Fibroblast of the aortic adventitia (primary cell): ENCODE data around the gene IMPA2. TPM values are rescaled to one million over a fixed set of nuclear protein-coding genes. Genes with fewer than 3 reads are reported as not detected.

Experiments used
- DNase-seq: peaks from one replicate; pipeline ENCODE4 v3.0.0-alpha.2; 2010; ENCODE audit warnings: low read depth
- H3K4me3 ChIP-seq: 2 replicates; pipeline ENCODE4 v1.5.1; 2011; ENCODE audit warnings: low read depth, mild to moderate bottlenecking, control low read depth, low read length, moderate library complexity
- CTCF ChIP-seq: IDR thresholded peaks from 2 replicates; pipeline ENCODE4 v1.5.1; 2011; ENCODE audit warnings: mild to moderate bottlenecking, low read length, control low read depth, inconsistent platforms; ENCODE audit not compliant: insufficient read depth
- total RNA-seq: library from RNA; depleted of rRNA; stranded (reverse); fragments of >200 nt; gene quantifications from 2 replicates; pipeline ENCODE4 v1.2.3, GENCODE V29; 2012; ENCODE audit warnings: low replicate concordance

IMPA2 gene
- total RNA-seq, 1 donor = 14.1 TPM

GRCh38 chr18:11989966-11990380 is 8.7 kb downstream of the IMPA2 start:
- TF ChIP-seq CTCF = no peak
- H3K4me3 ChIP-seq = no peak overlapping the region
- no peak for DNase-seq

- no peak for DNase-seq
- H3K4me3 ChIP-seq = no peak overlapping the region
- no peak for TF ChIP-seq CTCF
These were observed 9.2 kb downstream of the IMPA2 start for GRCh38 chr18:11990539-11990938.

GRCh38 chr18:11991021-11991795 is 9.9 kb downstream of the IMPA2 start:
- no peak for DNase-seq
- H3K4me3 ChIP-seq = no peak overlapping the region
- TF ChIP-seq CTCF = no peak

- H3K4me3 ChIP-seq = no peak overlapping the region
- DNase-seq = no peak
- no peak for TF ChIP-seq CTCF
These were observed 10.9 kb downstream of the IMPA2 start for GRCh38 chr18:11992096-11992790.

- H3K4me3 ChIP-seq = no peak overlapping the region
- DNase-seq = no peak
- TF ChIP-seq CTCF = no peak
These were observed 12.1 kb downstream of the IMPA2 start for GRCh38 chr18:11993264-11993916.

GRCh38 chr18:11994336-11994702 is 13.0 kb downstream of the IMPA2 start:
- no peak overlapping the region for H3K4me3 ChIP-seq
- no peak for TF ChIP-seq CTCF
- peak; percentile 85 for DNase-seq
